GM19397 (cell line): ENCODE data around the gene ZNG1A.
"Not testable (repeated sequence)": the region's sequence is repeated elsewhere in the genome, so short reads cannot be mapped to it uniquely, and the experiment has no call there.

Source experiments
- ATAC-seq: cut with Tn5 transposase; IDR thresholded peaks from one replicate; pipeline ENCODE4 v1.9.1; 2021; ENCODE audit warnings: mild to moderate bottlenecking, moderate library complexity; ENCODE audit not compliant: unreplicated experiment

Gene ZNG1A

DNA sequence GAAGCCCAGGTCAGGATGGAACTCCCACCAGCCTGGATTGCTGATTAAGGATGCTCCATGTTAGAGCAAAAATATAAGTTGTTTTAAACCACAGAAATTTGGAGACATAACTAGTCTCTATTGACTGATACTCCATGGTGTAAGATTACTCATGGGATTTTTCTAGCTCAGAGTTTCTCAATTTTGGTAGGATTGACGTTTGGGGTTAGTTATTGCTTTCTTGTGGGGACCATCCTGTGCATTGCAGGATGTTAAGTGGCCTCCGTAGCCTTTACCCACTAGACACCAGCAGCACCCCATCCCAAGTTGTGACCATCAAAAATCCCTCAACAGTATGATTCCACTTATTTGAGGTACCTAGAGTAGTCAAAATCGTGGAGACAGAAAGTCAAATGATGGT lies 80.1 kb downstream of the ZNG1A start:
- ATAC-seq, result not testable (repeated sequence)

DNA sequence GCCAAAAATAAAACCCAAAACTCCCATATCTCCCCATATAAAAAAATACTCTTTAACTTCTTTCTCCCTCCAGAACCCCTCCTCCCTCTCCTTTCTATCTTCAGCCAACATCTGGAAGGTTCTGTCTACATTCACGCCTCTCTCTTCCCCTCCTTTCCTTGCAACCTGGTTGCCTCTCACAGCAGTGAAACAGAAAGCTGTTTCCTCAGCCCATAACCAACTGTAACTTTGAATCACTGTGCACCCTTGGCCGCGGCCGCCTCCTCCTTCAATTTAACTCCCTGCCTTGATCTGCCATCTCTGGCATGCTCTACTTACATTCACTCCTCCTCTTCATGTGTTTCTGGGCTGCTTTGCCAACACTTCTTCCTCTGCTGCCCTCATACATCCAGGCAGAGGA lies 83.9 kb downstream of the ZNG1A start:
- ATAC-seq, result not testable (repeated sequence)

DNA sequence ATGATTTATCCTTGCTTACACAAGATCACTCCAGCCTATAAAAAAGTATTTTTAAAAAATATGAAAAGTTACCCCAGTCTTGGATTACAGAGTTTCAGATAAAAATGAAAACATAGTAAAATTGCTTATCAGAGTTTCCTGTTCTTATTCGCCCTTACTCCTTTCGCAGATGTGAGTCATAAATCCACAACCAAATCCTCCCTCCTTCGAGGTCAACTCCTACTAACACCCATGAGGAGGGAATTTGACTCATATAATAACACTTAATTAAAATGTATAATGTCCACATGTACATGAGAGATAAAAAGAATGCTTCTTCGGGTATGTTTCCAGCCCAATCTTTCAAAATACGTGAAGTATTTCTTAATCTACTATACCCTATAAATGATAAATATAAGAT lies 84.5 kb downstream of the ZNG1A start:
- ATAC-seq, result not testable (repeated sequence)

DNA sequence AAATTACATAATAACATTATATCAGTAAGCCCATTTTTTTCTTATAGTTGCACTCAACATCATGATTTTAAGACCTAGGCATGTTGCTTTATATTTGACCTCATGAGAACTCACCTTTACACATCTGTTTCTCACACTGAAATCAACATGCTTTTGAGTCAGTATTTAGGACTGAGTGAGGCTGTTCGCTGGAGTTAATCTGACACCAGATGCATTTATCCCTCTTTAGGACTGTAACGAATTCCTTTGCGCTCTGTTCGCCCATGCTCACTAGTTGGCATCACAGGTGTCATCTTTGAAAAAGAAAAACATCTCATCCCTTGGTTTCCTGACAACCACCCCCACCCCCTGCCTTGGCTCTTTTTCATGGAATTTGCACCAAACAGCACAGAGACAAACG lies 84.9 kb downstream of the ZNG1A start:
- not testable (repeated sequence) for ATAC-seq

DNA sequence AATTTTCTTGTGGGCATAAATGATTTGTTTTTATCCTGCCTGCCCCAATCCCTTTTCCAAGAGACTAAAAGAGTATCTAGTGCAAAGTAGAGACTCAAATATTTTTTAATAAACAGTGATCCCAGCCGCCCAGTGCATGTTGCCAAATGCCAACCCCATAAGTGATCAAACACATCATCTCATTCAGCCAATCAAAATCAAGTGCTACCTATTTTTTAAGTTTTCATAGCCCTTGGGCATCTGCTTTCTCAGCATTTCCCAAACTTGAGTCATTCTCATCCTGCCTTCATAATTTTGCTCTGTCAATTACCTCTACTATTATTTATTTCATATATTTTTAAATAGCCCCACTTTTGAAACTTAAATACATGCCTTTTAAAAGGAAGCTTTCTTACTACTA lies 88.0 kb downstream of the ZNG1A start:
- ATAC-seq, result not testable (repeated sequence)

DNA sequence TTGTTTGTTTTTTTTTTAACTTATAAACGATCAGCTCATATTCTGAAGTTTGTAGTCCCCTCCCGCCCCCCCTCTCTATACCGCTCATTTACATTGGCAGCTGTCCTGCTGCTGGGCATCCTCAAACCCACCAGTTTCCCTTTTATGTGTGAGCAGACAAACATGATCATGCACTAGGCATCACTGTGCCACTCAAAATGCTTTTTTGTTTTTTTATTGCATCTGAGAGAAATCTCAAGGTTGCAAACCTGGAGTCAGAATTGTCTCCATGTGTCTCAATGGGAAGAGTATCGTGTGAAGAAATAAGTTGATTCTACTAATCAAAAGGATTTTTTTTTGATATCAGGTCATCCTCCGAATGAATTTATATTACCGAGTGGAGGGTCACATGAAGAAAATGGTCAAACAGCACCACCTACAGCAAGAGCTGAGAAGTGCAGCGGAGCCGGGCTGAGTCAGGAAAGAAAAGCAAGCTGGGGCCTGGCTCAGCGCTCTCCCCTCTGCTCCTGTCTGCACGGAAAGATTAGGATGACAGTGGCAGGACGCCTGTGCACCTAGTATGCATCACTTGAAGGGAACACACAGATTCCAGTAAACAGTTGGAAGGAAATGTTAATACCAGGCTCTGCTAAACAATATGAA lies 90.3 kb downstream of the ZNG1A start:
- ATAC-seq, result not testable (repeated sequence)

DNA sequence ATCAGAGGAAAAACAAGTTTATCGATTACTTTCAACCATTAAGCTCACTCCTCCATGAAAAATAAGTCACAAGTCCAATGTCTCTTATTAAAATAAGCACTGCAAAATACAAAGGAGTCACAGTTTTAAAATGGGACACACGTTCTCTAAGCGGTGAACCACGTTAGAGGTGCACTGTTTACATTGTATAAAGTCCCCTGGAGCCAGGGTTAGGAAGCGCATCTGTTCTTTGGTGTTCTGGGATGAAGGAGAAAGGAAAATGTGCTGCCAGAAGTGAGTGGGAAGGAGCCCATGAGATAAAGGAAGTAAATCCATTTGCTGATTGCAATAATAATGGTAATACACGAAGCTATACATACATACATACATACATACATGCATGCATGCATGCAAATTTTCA lies 91.0 kb downstream of the ZNG1A start:
- ATAC-seq, result not testable (repeated sequence)

DNA sequence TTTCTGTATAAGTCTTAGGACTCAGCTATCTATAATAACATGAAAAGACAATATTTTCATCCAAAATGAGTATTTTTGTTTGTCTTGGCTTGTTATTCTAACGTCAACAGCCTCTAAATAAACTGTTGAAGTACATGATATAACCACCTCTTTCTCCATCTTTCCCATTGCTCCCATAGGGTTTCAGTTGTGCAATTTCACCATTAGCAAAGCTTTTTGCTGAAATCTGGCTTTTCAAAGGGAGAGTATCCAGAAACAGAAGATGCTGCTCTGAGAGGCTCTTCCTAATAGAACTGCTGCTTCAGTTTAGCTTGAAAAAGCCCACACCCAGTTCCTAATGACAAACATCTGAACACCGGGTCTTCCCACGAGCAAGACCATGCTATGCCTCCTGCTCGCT lies 91.8 kb downstream of the ZNG1A start:
- ATAC-seq, result not testable (repeated sequence)

DNA sequence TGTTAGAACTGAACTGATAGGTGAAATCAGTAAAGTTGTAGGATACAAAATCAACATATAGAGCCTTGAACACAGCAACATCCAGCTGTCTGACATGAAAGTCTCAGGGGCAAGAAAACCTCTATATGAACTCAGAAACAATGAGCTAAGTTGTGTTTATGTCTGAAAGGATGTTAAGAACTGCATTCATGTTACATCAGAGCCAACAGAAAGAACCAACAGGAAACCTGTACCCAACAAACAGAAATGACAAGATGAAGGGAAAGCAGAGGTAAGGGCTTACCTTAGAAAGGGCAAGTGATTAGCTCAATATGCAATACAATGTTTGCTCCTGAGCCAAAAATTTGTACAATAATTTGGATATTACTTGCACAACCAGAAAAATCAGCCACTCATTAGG lies 92.2 kb downstream of the ZNG1A start:
- ATAC-seq, result not testable (repeated sequence)

DNA sequence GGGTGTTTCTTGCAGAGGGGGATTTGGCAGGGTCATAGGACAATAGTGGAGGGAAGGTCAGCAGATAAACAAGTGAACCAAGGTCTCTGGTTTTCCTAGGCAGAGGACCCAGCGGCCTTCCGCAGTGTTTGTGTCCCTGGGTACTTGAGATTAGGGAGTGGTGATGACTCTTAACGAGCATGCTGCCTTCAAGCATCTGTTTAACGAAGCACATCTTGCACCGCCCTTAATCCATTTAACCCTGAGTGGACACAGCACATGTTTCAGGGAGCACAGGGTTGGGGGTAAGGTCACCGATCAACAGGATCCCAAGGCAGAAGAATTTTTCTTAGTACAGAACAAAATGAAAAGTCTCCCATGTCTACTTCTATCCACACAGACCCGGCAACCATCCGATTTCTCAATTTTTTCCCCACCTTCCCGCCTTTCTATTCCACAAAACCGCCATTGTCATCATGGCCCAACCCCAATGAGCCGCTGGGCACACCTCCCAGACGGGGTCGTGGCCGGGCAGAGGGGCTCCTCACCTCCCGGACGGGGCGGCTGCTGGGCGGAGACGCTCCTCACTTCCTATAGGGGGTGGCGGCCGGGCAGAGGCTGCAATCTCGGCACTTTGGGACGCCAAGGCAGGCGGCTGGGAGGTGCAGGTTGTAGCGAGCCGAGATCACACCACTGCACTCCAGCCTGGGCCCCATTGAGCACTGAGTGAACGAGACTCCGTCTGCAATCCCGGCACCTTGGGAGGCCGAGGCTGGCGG lies 95.7 kb downstream of the ZNG1A start:
- not testable (repeated sequence) for ATAC-seq

DNA sequence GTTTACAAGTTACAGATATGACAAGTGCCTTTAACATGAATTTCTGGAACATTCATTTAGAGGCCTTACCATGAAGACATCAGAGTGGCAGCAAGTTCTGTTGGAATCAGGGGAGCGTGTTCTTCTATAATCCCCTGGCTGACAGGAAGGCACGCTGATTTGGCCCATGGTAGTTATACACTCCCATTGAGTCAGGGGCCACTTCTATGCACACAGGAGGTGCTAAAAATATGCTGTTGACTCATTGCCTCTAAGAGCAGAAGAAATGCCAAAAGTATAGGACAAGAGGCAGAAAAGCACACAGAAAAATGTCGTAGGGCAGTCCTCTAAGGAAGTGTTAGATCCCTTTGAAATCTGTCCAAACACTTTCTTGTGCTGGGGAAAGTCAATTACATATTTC lies 100.5 kb downstream of the ZNG1A start:
- not testable (repeated sequence) for ATAC-seq

DNA sequence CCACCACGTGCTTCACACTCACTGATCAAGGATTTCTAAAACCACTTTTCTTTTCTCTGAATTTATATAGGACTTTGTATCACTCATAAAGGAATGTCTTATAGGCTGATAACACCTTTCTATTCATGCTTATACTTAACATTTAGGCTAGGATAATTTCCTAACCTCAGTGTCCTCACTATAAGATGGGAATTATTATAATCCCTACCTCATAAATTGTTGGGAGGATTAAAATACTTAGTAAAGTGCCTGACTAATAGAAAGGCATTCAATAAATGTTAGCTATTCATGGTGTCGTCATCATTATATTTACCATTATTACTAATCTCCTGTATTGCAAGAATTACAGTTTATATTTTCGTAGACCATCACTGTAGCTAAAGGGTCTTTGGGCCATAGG lies 102.5 kb downstream of the ZNG1A start:
- ATAC-seq, result not testable (repeated sequence)

DNA sequence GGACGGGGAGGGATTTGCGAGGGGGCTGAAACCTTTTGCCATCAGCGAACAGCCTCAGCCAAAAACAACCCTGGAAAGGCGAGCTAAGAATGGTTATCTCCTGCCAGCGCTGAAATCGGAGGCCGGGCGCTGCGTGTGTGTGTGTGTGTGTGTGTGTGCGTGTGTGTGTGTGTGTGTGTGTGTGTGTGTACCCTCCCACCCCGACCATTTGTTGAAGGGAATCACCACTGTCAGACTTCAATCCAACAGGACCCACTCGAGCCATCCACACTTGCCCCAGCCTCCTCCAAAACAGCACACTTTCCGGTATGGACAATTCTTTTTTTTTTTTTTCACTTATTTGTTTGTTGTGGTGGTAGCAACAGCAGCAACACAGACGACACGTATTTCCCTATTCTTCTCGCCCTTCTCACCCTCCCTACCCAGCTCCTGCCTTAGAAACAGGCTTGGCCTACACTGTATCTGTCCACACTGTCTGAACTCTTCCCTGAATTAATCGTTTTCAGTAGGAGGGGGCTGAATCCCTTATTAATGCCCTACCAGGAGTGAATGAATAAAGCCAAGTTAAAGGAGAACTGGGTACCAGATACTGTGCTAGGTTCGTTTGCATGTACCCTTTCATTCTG lies 104.8 kb downstream of the ZNG1A start:
- not testable (repeated sequence) for ATAC-seq

DNA sequence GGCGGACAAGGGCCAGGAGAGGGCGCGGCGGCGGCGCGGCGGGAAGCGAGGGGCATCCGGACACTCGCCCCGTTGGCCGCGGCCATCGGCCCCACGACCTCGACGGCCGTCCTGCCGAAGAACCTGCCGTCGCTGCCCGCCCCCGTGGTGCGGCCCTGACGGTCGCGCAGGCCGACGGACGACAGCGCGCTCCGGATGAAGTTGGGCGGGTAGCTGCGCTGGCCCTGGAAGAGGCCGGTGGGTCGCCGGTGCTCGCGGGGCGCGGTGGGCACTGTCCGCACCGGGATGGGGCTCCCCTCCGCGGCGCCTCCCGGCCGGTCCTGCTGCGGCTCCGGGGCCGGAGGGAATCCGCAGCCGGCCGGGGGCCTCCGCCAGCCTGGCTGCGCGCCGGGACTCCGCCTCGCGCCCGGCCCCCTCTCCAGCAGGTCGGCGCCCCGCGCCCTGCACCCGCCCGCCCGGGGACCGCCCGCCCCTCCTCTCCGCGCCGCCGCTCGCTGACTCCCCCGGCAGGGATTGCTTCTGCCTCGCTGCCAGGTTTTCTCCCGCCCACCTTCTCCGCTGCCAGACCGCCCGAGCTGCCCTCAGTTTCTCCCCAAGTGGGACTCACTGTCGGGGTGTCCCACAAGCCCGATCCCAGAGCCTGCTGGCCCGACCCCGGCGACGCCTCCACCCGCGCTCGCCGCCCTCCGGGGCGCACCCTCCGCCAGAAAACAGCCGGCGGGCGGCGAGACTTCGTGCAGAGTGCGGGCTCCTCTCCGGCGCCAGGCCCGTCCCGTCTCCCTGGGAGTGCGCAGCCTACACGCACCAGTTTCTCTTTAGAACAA lies 105.6 kb downstream of the ZNG1A start:
- not testable (repeated sequence) for ATAC-seq
